GM18511 (cell line): Measurements from ENCODE around the gene TMEM132E.

Experiments used
- ATAC-seq: cut with Tn5 transposase; IDR thresholded peaks from one replicate; pipeline ENCODE4 v1.9.1; 2021; ENCODE audit warnings: mild to moderate bottlenecking, moderate library complexity; ENCODE audit not compliant: unreplicated experiment

The TMEM132E gene

DNA sequence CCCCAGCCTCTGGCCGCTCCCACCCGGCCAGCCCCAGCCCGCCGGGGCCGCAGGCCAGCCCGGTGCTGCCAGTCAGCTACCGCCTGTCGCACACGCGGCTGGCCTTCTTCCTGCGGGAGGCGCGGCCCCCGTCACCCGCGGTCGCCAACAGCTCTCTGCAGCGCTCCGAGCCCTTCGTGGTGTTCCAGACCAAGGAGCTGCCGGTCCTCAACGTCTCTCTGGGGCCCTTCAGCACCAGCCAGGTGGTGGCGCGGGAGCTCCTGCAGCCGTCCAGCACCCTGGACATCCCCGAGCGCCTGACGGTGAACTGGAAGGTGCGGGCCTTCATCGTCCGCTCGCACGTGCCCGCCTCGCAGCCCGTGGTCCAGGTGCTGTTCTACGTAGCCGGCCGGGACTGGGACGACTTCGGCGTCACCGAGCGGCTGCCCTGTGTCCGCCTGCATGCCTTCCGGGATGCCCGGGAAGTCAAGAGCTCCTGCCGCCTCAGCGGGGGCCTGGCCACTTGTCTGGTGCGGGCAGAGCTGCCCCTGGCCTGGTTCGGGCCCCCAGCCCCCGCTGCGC is 46.8 kb downstream of the TMEM132E start:
- ATAC-seq = no peak

DNA sequence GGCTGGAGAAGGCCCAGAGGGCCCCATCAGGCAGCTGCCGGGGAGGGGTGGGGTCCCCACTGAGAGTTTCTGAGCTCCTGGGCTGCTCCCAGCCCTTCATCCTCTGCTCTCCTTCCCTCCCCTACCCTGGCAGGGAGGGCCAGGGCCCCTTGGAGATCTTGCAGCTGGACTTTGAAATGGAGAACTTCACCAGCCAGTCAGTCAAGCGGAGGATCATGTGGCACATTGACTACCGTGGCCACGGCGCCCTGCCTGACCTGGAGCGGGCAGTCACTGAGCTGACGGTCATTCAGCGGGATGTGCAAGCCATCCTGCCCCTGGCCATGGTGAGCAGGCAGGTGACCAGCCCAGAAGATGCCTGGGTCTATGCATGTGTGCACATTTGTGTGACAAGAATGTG is 49.5 kb downstream of the TMEM132E start:
- no peak for ATAC-seq

DNA sequence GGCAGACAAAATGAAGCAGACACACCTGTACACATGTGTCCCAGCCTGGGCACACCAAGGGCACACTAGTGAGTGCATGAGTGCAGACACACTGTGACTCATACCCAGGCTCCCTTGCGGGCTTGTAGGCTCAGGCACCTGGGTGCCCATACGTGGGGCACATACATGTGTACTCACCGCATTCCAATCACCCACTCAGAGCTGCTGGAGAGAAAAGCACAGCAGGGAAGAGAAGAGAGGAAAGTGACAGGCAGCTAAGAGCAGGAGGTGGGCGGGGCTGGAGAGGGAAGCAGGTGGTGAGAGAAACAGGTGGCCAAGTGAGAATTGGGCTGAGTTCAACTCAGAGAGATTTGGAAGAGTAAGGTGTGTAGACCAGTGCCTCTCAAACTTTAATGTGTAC is 54.0 kb downstream of the TMEM132E start:
- ATAC-seq = no peak

DNA sequence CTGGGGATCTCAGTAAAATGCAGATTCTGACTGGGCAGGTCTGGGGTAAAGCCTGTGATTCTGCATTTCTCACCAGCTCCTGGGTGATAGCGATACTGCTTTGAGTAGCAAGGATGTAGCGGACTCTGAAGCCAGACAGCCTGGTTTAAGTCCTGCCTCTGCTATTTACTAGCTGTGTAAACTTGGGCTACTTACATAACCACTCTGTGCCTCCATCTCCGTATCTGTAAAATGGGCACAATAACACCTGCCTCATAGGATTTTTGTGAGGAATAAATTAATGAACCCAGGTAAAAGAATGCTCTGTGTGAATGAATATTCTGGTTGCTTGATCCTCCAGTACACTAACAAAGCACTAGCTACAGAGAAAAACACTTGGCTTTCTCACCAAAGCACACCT is 54.4 kb downstream of the TMEM132E start:
- ATAC-seq = no peak

DNA sequence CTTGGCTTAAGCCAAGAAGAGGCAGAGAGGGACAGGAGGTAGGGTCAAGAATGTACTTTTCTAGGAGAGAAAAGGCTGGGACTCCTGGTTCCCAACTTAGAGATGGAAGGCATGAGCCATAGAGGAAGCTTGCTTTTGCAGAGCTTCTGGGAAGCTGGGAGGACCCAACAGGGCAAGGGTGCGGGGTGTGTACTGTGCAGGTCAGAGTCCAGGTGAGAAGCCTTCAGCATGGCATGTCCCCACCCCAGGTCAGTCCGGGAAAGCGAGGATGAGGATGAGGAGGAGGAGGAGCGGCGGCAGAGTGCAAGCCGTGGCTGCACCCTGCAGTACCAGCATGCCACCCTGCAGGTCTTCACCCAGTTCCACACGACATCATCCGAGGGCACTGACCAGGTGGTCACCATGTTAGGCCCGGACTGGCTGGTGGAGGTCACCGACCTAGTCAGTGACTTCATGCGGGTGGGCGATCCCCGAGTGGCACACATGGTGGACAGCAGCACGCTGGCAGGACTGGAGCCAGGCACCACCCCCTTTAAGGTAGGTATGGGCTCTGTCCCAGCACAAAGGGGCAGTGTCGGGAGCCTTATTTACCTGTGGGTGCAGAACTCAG is 55.3 kb downstream of the TMEM132E start:
- ATAC-seq = no peak

DNA sequence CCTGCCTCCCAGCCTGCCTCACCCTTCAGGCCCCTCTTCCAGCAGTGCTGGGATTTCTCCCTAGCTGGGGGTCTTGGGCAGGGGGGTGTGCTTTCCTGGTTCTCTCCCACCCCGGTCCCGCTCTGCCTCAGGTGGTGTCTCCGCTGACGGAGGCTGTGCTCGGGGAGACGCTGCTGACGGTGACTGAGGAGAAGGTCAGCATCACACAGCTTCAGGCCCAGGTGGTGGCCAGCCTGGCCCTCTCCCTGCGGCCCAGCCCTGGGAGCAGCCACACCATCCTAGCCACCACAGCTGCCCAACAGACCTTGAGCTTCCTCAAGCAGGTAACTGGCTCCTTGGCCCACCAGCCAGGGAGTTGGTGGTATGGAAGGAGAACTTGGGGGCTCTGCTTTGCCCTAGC is 56.5 kb downstream of the TMEM132E start:
- ATAC-seq = no peak

DNA sequence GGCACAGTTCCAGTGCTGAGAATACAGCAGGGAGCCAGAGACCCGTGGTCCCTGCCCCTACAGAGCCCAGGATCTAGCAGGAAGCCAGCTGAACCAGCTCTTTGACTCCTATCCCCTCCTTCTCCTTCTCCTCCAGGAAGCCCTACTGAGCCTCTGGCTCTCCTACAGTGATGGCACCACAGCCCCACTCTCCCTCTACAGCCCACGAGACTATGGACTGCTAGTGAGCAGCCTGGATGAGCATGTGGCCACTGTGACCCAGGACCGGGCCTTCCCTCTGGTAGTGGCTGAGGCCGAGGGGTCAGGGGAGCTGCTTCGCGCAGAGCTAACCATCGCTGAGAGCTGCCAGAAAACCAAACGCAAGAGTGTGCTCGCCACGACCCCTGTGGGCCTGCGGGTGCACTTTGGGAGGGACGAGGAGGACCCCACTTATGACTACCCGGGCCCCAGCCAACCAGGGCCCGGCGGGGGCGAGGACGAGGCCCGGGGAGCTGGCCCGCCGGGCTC is 57.7 kb downstream of the TMEM132E start:
- ATAC-seq = no peak

DNA sequence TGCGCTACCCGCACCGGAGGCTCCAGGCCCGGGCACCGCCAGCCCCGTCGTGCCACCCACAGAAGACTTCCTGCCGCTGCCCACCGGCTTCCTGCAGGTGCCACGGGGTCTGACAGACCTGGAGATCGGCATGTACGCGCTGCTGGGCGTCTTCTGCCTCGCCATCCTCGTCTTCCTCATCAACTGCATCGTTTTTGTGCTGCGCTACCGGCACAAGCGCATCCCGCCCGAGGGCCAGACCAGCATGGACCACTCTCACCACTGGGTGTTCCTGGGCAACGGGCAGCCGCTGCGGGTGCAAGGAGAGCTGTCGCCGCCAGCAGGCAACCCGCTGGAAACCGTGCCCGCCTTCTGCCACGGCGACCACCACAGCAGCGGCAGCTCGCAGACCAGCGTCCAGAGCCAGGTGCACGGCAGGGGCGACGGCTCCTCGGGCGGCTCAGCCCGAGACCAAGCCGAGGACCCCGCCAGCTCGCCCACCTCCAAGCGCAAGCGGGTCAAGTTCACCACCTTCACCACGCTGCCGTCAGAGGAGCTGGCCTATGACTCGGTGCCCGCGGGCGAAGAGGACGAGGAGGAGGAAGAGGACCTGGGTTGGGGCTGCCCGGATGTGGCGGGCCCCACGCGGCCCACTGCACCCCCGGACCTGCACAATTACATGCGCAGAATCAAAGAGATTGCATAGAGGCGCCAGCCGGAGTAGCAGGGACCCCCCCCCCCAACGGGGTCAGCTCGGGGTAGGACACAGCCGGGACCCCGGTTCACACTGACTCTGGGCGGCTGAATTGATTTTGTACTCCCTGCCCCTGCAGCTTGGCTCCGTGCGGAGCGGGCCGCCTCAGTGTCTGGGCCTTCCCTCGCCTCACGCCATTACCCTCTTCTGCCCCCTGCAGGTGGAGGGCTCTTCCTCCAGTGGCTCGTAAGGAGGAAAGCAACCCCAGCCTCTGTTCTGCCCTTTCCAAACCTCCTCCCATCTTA is 58.5 kb downstream of the TMEM132E start:
- peak; percentile 71 for ATAC-seq

DNA sequence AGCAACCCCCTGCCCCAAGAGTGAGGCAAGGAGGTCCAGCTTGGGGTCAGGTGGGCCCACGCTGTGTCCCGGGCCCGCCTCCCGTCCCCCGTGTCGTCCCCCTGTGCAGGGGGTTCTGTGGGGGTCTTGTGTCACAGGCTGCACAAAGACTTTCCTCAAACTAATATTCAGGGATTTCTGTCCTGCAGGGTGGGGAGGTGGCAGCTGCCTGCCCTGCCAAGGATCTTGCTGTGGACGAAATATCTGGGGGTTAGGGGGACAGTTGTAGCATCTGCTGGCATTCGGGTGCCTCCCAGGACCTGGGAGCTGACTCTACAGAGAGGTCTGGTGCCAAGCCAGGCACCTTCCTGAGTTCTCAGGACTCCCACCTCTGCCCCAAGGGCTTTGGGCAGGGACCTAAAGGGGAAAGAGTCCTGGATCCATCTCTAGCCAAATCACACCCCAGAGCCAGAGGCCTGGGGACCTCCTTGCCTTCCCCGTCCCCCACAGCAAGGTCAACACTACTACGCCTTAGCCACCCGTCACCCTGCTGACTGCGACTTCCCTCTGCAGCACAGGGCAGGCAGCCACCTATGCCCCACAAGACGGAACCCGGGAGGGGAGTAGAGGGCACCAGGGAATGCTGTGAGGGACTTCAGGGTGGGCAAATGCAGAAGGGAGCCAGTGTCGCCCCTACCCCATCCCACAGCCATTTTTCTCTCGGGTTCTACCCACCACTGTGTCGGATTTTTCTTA is 59.3 kb downstream of the TMEM132E start:
- no peak for ATAC-seq

DNA sequence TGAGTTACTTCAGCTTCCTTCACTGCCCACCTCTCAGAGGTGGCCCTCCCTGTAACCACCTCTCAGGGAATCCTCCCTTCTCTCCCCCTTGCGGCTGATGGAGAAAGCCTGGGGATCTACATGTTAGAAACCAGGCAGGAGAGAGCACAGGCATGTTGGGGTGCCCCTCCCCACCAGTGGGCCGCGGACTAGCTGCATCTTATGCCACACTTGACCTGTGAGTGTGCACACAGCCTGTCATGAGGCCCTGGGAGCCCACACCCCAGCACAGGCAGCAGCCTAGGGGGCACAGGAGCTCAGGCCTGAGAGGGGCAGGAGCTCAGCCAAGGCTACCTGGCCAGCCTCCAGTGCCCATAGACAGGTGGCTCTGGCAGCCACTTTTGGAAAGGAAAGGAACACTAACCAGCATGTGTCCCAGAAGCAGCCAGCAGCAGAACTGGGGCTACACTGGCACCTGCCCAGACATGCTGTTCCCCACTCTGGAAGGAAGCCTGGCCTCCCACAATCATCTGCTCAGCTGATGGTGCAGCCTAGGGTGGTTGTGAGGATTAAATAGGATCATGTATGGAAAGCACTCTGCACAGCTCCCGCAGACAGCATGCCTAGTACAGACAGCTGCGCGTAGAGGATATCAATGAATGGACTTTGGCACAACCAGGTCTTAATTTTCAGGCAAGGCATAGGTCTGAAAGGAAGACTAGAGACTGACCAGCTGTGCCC is 60.5 kb downstream of the TMEM132E start:
- ATAC-seq = no peak

DNA sequence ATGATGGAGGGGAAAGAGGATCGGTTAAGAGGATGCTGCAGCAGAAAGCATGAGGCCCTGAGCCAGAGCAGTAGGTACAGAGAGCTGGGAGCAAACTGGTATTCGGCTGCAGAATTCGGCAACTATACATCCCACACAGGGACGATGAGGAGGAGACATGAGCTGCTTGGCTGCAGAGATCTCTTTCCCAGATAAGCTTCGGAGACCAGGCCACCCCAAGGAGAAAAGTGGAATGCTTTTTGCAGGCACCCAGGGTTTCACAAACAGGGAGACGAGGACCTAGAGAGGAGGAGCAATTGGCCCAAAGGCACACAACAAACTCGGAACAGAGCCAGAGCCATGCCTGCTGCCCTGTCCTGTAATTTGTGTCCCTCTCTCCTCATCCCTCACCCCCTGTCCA is 62.0 kb downstream of the TMEM132E start:
- no peak for ATAC-seq

DNA sequence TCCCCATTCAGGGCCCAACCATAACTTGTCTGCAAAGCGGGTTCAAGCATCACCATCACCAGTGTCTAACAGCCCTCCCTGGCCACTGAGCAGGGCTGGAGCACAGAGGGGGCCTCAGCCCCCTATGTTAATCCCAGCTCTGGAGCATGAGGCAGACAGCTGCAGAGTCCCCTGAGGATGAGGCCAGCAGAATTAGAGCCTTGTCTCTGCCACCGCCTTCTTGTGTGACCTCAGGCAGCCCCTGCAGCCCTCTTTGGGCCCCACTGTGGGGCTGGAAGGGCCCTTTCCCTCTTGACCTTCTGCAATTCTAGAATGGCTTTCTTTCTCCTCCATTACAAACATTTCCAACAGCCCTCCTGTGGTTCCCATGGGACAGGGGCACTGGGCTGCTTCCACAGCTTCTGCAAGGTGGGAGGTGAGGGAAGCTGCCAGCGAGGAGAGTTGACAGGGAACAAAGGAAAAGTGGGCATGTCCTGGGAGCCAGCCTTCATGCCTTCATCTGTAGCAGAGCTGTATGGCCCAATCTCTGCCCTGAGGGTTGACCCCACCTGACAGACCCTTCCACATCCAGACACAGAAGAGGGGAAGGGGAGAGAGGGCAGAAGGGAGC is 65.7 kb downstream of the TMEM132E start:
- no peak for ATAC-seq

DNA sequence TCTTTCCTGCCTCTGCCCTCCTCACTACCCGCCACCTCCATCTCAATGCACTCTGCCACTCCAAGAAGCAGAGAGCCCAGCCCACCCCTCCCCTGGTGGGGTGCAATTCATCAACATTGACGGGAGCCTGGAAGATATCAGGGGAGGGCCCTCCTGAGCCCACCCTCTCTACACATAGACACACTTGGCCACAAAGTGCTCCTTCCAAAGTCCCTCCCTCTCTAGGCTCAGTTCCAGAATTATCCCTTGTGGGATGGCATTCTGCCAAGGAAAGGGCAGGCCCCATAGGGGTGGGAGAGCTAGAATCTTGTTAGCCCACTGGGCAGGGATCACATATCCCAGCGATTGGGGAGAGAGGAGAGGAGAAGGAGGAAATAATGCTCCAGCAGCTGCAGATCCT is 66.2 kb downstream of the TMEM132E start:
- ATAC-seq = no peak

DNA sequence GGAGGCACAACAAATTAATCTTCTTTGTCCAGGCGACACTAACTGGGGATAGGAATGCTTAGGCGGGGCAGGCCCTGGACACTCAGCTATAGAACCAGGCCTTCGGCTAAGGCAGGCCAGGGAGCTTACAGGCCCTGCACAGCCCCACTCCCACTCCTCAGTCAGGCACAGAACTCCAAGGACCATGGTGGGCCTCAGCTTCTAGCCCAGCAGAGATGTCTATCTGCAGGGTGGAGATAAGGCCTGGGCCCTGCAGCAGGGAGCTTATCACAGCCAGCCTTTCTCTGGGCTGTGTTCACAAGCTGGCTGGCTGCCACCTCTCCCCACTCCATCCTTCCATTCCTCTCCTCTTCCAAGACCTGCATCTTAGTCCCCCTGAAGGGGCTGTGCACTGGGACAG is 68.1 kb downstream of the TMEM132E start:
- no peak for ATAC-seq

DNA sequence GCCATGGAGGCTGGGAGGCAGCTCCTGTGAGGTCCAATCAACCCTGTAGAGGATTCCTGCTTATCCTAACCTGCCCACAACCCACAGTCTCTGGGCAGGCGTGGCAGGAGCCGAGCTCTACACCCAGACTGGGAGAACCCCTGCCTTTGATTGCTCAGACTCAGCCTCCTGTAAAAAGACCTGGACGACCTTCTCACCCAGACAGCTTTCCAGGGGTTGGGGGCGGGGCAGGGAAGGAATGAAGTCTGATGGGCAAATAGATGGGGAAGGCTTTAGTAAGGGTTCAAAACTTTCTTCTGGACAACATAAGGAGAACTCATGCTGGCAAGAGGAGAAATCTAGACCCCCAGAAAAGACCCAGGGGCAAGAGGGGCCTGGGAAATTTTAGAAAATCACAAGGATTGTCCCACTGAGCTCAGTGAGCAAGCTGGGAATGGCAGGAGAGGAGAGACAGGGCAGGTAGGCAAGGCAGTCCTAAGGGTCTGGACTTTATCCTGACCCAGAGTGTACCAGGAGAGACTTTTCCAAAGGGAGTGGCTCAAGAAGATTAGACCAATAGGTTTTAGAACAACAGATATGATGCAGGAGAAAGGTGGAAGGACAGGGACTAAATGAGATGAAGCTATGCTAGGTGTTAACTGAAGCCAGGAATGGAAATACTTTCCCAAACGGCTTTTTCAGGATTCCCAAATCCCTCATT is 70.8 kb downstream of the TMEM132E start:
- no peak for ATAC-seq

DNA sequence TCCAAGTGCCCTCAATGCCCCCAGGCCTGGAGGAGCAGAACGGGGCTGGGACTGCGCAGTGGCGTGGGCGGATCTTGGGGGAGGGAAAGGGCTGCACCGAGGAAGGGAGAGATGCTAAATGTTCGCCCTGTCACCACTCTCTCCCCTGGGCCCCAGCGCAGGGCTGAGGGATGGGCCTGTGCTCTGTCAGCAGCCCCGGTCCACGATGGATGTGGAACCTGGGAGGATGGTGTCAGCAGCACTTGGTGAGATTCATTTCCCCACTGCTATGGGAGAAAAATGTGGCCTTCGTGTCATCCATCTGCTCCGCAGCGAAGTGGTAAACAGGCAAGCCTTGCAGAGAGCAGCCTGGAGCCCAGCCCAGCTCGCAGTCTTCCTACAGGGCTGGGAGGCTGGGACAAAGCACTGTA is 72.0 kb downstream of the TMEM132E start:
- ATAC-seq = no peak

DNA sequence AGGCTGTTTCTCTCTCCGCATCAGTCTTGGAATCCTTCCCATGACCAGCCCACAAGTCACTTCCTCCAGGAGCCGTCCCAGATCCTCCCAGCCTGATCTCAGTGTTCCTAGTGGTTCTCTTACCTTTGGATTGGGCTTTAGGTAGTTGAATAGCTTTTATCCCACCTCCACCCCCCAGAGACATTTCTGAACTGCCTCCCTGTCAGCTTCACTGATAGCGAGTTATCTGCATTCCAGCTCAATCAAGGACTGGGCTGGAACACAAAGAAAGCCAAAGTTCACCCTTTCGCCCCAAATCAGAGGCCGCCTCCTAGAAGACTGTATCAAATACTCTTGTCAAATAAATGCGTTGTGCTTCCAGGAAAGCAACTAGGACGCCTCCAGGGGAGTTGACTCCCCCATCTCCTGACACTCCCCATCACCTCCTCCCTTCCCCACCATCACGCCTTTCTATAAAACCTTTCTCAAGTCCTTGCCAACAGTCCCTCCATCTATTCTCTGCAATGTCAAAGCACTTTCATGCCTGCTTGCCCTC is 72.7 kb downstream of the TMEM132E start:
- no peak for ATAC-seq

DNA sequence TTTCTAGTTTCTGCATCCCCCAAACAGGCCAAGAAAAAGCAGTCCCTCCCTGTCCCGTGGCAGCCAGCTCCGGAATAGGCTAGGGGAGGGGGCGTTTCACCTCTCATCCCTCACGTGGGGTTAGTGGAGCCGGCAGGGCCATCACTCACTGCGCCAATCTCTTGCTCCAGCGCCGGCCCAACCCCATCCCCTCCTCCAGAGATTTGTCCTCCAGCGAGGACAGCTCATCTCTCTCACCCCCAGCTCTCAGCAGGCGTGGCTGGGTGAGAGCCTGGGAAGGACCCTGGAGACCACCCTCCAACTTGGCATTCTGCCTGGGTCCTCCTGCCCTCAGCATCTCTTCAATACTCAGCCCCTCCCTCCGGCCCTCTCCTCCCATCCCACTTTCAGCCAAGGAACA is 74.1 kb downstream of the TMEM132E start:
- no peak for ATAC-seq

DNA sequence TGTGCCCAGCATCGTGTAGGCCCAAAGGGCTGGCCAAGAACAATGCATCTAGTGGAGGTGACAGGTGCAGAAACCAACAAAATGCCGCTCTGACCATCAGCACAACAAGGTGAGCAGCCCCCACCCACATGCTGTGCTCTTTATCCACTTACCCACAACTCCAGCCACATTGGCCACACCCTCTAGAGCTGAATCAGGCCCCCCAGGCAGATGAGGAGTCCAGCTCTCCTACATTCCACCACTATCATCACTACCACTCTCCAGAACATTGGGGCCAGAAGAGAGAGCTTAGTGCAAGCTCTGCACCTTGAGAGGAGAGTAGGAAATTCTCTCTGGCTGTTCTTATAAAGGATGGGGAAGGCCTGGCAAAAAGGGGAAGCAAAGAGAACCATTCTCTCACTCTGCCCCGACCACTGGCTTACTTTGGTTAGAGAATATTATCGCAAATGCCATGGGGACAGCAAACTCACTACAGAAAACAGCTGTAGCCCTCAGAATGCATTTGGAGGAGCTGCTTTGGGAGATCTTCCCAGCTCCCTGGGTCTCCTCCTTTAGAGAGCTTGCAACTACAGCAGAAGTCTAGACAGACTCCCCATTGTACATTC is 75.0 kb downstream of the TMEM132E start:
- ATAC-seq = no peak
